WI38 (cell line): Measurements from ENCODE around the gene TBC1D8.

ENCODE experiments used
- H3K4me3 ChIP-seq: 2 replicates; pipeline ENCODE4 v1.5.1; 2011; ENCODE audit warnings: low read depth, mild to moderate bottlenecking, control low read depth, low read length
- TF ChIP-seq, protein P1 (sequence below): IDR thresholded peaks from 2 replicates; pipeline ENCODE4 v1.5.1; 2012; ENCODE audit warnings: low read depth, mild to moderate bottlenecking, control low read depth, low read length

TBC1D8 gene

DNA sequence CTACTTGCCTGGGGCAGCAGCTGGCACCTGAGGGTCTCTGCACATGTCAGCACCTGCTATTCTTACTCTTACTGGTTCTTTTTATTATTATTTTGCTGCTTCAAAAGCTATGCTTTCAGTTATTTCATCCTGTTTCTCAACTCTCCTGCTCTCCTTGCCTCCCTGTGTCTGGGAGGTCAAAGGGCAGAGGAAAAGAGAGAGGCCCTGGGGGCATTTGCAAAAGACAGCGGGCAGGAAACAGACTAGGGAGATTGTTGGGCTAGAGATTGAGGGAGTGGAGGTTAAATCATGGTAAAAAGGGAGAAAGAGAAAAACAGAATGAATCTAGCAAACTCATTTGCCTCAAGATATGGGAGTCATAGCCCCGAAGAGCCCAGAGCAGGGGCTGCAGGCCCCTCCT, 170.2 kb downstream of the TBC1D8 start:
- TF ChIP-seq, protein P1, sequence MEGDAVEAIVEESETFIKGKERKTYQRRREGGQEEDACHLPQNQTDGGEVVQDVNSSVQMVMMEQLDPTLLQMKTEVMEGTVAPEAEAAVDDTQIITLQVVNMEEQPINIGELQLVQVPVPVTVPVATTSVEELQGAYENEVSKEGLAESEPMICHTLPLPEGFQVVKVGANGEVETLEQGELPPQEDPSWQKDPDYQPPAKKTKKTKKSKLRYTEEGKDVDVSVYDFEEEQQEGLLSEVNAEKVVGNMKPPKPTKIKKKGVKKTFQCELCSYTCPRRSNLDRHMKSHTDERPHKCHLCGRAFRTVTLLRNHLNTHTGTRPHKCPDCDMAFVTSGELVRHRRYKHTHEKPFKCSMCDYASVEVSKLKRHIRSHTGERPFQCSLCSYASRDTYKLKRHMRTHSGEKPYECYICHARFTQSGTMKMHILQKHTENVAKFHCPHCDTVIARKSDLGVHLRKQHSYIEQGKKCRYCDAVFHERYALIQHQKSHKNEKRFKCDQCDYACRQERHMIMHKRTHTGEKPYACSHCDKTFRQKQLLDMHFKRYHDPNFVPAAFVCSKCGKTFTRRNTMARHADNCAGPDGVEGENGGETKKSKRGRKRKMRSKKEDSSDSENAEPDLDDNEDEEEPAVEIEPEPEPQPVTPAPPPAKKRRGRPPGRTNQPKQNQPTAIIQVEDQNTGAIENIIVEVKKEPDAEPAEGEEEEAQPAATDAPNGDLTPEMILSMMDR = no peak
- no peak overlapping the region for H3K4me3 ChIP-seq

DNA sequence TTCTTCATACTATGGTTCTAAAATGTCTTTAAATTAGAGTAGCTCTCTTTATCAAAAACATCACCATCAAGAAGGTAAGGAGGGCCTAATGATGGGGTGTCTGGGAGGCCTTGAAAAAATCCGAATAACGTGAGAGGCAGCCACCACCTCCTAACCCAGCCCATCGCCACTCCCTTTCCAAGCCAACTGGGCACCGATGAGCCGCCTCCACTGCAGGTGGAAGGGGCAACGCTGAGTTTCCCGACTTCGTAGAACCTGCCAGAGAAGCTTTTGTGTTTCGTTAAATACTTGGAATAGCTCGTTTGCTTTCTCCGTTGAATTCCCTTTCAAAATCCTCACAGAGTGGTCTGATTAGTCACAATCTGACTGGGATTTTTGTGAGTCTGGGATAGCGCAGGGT, 171.1 kb downstream of the TBC1D8 start:
- TF ChIP-seq, protein P1 = no peak
- no peak overlapping the region for H3K4me3 ChIP-seq

DNA sequence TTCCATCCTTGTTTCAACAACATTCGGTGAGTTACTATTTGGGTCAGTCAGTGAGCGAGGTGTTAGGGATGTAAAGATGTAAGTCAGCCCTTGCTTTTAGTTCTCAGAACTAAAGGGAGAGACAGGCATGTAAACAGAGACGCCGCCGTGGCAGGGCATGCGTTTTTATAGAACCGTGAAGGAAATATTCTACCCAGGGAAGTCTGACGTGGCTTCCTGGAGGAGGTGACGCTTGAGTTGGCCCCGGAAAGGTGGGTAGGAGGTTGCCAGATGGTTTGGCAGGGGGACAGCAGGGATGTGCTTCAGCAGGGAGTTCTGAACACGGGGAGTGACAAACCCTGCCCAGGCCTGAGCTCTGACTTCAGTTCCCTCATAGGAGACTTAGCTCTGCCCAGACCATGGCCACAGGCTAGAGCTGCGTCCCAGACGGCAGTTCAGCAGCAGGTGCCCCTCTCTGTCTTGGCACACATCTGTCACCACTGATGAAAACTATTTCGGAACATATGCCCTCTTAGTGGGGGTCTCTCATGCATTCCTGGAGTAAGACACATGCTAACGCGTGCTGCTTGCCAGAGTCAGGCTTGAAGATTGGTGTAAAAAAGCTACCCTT, 172.5 kb downstream of the TBC1D8 start:
- peak overlapping the region; percentile 30 for H3K4me3 ChIP-seq
- TF ChIP-seq, protein P1 = no peak

DNA sequence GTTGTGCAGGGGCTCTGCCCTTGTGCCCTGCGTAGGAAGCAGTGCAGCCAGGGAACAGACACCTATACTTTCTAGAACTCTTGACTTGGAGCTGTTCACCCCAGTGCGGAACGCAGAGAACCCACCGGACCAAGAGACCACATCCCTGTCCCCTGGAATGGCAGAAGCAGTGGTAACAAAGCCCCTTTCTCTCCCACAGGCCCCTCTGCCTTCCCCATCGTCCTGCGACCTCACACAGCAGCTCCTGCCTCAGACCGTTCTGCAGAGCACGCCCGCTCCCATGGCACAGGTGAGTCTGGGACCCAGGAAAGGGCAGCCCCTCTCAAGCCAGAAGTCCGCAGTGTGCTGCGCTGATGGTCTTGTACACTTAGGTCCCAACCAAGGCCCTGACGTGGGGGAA, 173.7 kb downstream of the TBC1D8 start:
- TF ChIP-seq, protein P1 = no peak
- no peak overlapping the region for H3K4me3 ChIP-seq

DNA sequence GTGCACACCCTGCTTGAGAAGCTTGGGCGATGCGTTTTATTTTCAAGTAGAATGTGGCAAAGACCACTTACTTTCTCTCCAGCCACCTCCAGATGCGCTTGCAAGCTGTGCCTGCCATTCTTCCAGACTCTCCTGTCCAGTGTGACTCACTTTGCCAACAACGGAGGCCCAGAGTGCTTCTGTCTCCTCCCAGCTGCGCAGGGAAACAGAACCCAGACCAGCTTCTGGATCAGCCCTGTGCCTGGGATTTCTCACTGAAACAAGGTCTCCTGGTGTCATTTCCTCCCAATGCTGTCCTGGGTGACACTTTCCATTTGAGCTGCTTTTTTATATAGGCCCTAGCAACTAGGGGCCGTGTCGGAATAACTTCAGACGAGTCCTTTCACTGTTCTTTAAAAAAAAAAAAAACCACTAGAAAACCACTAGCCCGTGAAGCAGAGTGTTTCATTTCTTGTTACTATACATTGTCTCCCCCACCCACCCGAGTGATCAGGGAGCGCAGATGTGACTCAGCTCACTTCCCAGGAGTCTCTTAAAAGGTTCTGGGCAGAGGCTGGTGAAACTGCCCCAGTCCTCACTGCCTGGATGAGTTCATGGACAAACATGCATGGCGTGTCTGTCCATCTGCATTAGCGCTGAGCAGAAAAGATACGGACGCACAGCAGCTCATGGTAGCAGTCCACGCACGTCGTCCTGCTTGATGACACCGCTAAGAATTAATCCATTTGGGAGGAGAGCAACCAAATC, 174.4 kb downstream of the TBC1D8 start:
- TF ChIP-seq, protein P1 = no peak
- no peak overlapping the region for H3K4me3 ChIP-seq

DNA sequence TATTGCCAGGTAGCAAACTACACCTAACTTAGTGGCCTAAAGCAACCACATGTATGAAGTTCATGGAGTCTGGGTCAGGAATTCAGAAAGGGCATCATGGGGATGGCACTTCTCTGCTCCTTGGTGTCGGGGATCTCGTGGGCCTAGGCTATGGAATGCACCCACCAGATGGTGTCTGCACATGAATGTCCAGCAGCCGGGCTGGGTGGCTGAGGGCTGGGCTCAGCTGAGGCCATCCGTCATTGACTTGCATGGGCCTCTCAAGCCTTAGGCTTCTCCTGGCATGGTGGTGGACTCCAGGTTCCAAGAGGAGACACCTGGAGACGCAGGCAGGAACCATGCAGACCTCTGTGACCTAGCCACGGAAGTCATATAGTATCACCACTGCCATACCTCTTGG, 175.1 kb downstream of the TBC1D8 start:
- TF ChIP-seq, protein P1 = no peak
- H3K4me3 ChIP-seq = no peak overlapping the region

DNA sequence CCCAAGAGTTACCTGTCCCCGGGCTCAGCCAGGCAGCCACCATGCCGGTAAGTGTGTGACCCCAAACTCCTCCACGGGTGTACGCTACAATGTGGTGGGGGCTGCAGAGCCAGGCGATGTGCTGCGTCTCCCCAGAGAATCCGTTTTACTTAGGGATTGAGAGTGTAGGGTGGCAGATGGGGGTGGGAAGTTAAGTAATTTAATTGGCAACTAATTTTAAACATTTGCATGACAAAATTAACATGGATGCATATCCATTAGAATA, 175.7 kb downstream of the TBC1D8 start:
- H3K4me3 ChIP-seq = no peak overlapping the region
- TF ChIP-seq, protein P1 = no peak
